Ovary (tissue), 9 donors: Measurements from ENCODE around the gene NHERF1. TPM values are rescaled to one million over a fixed set of nuclear protein-coding genes. Genes with fewer than 3 reads are reported as not detected.

Source experiments
- DNase-seq, 5 donors: peaks; one replicate each; pipeline ENCODE4 v3.0.0-alpha.2; 2019 to 2020
- H3K27ac ChIP-seq, 2 donors: fragments of 200-600 bp; one replicate each; pipeline versions ENCODE4 v1.5.1 to v1.8.0; 2019 to 2022
- H3K27me3 ChIP-seq: fragments of 200-600 bp; one replicate; pipeline ENCODE4 v1.8.0; 2022
- H3K36me3 ChIP-seq: fragments of 200-600 bp; sonication (generic); one replicate; pipeline ENCODE4 v1.5.1; 2019
- H3K4me1 ChIP-seq: one replicate; pipeline ENCODE4 v1.8.1; 2013; ENCODE audit warnings: mild to moderate bottlenecking, moderate library complexity; ENCODE audit not compliant: insufficient read depth
- H3K4me3 ChIP-seq: fragments of 200-600 bp; sonication (generic); one replicate; pipeline ENCODE4 v1.5.1; 2017
- H3K9me3 ChIP-seq, 2 donors: fragments of 200-600 bp in 1 of 2; sonication (generic) in 1 of 2; one replicate each; pipeline versions ENCODE4 v1.5.1 to v1.8.1; 2013 to 2019; ENCODE audit warnings: mild to moderate bottlenecking in 1 of 2, moderate library complexity in 1 of 2
- CTCF ChIP-seq, 3 donors: fragments of 450-650 bp in 2 of 3; fragments of 200-600 bp in 1 of 3; IDR thresholded peaks; one replicate each; pipeline versions ENCODE4 v1.5.1 to v1.8.0; 2016 to 2022; ENCODE audit warnings: antibody characterized with exemption in 3 of 3, mild to moderate bottlenecking in 1 of 3
- EP300 ChIP-seq: sonication (generic); formaldehyde crosslinking; IDR thresholded peaks from one replicate; pipeline ENCODE4 v1.6.1; 2017; ENCODE audit warnings: antibody characterized with exemption
- POLR2A ChIP-seq: fragments of 450-650 bp; IDR thresholded peaks from one replicate; pipeline ENCODE4 v1.6.1; 2017; ENCODE audit warnings: antibody characterized with exemption, mild to moderate bottlenecking, moderate library complexity
- WGBS, 3 donors: extraction: QIAGEN DNeasy Blood & Tissue Kit in 1 of 3; methylation state at CpG; one replicate each; pipeline versions ENCODE4 v1.1.5 to v1.1.7; 2013 to 2017; 5-methylcytosine and 5-hydroxymethylcytosine counted together
- intact Hi-C, 4 donors: fragments of 100-400 bp; cut with DNase I; formaldehyde crosslinking; loops; one replicate each; pipeline versions ENCODE4 v1.11.0 to v1.15.1; 2022 to 2023
- polyA plus RNA-seq, 2 donors: library from polyadenylated mRNA; stranded (reverse); fragments of 200-250 nt in 1 of 2; fragments of 350-450 nt in 1 of 2; fragmentation: Illumina TruSeq in 1 of 2; extraction: RNeasy Lipid Tissue Mini Kit (QIAGEN cat#74804) in 1 of 2; gene quantifications; one replicate each; pipeline ENCODE4 v1.2.3, GENCODE V29; 2013 to 2014
- total RNA-seq, 7 donors: library from RNA; depleted of rRNA in 2 of 7; stranded (reverse); fragments of >200 nt in 2 of 7; fragmentation: NEBNext Ultra II Directional in 3 of 7; extraction: Animal tissue kit (Norgen Biotek cat#: 25700) in 3 of 7; gene quantifications; one replicate each; pipeline versions ENCODE4 v1.1.0 to v1.2.4, GENCODE V29; 2016 to 2023
- donor health status: DM: no; HTN: no; CAD: no; lungs with moderate emphysema.
- donor health status: DM: no; HTN: no; CAD: no.
- donor health status: Bipolar disorder and iron deficiency.
- donor health status: DM: yes; HTN: yes; CAD: no.
- donor health status: DM: no; HTN: no; CAD: no.
- donor health status: DM: yes; HTN: yes; CAD: no.

NHERF1 gene
- total and polyA plus RNA-seq, 9 donors = 12.1 to 101 (median 21.0) TPM

DNA sequence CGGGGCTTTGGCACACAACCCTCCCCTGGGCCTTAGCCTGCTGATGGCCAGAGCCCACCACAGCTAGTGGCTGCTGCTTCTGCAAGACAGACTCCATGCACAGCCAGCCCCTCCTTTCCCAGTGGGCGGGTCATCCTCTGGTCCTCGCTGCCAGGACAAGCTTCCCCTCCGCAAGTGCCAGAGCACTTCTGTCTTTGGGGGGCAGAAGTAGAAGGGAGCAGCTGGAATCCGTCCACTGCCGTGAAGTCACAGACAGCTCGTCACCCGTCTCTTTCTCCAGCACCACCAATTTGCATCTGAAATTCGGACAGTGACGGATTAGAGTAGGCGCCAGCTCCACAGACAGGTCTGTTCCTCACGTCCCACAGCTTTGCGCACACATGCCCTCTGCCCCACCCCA lies 59.0 kb downstream of the NHERF1 start:
- no peak for TF ChIP-seq CTCF (IDR thresholded peaks at IDR 0.05)
- Histone ChIP-seq H3K27ac (no peak overlapping the region), H3K4me3 (no peak overlapping the region), H3K9me3 (no peaks in the 10 kb centered on the region), H3K36me3 (no peaks in the 10 kb centered on the region), H3K4me1 (peaks cover 4% of the 10 kb centered on the region), H3K27me3 (no peaks in the 10 kb centered on the region)
- WGBS, 3 donors = 93 to 96% (median 95%) methylated on average over 13 of the region's 13 CpGs
- no peak for DNase-seq
- intact Hi-C loops = no loop called here

DNA sequence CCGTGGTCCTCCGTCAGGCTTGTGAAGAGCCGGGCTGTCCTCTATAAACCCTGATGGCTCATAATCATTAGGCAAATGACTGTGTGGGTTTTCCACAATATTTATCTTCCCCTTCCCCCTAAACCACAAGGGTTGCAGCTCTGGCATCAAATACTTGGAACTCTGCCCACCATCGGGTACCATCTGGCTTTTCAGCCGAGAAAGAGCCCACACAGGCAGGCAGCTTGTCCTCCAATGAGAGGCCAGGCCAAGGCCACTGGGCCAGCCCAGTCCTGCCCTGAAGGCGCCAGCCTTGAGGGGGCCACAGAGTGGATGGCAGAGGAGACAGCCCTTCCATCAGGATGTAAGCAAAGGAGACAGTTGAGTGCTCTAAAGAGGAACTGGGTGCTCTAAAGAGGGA lies 59.5 kb downstream of the NHERF1 start:
- TF ChIP-seq POLR2A (no peak), EP300 (no peak), CTCF (IDR thresholded peaks at IDR 0.05) (no peak)
- no peaks in the 10 kb centered on the region for H3K27me3 ChIP-seq
- H3K4me1 ChIP-seq = peaks cover 4% of the 10 kb centered on the region
- no peaks in the 10 kb centered on the region for H3K9me3 ChIP-seq
- 56 to 74% (median 70%) methylated on average over 6 of the region's 6 CpGs for WGBS, 3 donors
- H3K27ac ChIP-seq = no peak overlapping the region
- no peak overlapping the region for H3K4me3 ChIP-seq
- intact Hi-C loops = no loop called here
- H3K36me3 ChIP-seq = no peaks in the 10 kb centered on the region
- no peak for DNase-seq

GRCh38 chr17:74808714-74809430 lies 60.4 kb downstream of the NHERF1 start:
- WGBS, 3 donors = 85 to 89% (median 87%) methylated on average over 17 of the region's 17 CpGs
- no peaks in the 10 kb centered on the region for H3K9me3 ChIP-seq

DNA sequence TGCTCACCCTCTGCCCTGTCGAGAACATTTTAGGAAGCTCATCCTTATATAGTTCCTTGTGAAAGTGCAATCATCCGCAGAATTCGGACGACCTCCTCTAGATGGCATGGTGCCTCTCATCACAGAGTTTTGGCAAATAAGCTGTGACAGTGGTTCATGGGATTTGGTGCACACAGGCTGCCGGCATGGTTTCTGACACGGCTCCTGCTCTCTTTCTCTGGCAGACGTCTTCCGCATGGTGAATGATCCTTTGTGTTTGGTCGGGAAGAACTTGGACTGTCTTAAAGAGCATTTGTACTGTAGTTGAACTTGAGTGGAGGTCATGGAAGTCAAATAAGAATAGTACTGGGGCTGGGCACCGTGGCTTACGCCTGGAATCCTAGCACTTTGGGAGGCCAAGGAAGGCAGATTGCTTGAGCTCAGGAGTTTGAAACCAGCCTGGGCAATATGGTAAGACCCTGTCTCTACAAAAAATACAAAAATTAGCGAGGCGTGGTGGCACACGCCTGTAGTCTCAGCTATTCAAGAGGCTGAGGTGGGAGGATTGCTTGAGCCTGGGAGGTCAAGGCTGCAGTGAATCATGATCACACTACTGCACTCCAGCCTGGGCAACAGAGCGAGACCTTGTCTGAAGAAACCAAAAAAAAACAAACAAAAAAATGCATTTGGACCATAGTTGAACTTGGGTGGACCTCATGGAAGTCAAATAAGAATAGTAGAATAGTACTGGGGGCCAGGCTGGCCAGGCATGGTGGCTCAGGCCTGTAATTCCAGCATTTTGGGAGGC lies 62.5 kb downstream of the NHERF1 start:
- TF ChIP-seq EP300 (no peak), POLR2A (no peak), CTCF (IDR thresholded peaks at IDR 0.05) (no peak)
- peaks cover 4% of the 10 kb centered on the region for H3K4me1 ChIP-seq
- no peak overlapping the region for H3K4me3 ChIP-seq
- no peaks in the 10 kb centered on the region for H3K27me3 ChIP-seq
- no peak for DNase-seq
- intact Hi-C loops = no loop called here
- no peaks in the 10 kb centered on the region for H3K36me3 ChIP-seq
- no peaks in the 10 kb centered on the region for H3K9me3 ChIP-seq
- no peak overlapping the region for H3K27ac ChIP-seq
- 84 to 85% (median 84%) methylated on average over 15 of the region's 15 CpGs for WGBS, 3 donors

More at GRCh38 chr17:74808714-74809430, 60.4 kb downstream of the NHERF1 start:
- H3K27ac ChIP-seq = no peak overlapping the region
- DNase-seq = no peak
- intact Hi-C loops = no loop called here
- no peaks in the 10 kb centered on the region for H3K27me3 ChIP-seq
- no peaks in the 10 kb centered on the region for H3K36me3 ChIP-seq
- H3K4me1 ChIP-seq = peaks cover 4% of the 10 kb centered on the region
- no peak overlapping the region for H3K4me3 ChIP-seq
- TF ChIP-seq EP300 (no peak), POLR2A (no peak), CTCF (IDR thresholded peaks at IDR 0.05) (no peak)
